CD14-positive monocyte (primary cell): Measurements from ENCODE around the gene ADGRF4. TPM values are rescaled to one million over a fixed set of nuclear protein-coding genes. Genes with fewer than 3 reads are reported as not detected.

Experiments used
- DNase-seq, 3 donors: peaks; one replicate each; pipeline ENCODE4 v3.0.0-alpha.2; 2011 to 2022
- H2AFZ ChIP-seq: 2 replicates; pipeline ENCODE4 v1.6.0; 2012; ENCODE audit warnings: mild to moderate bottlenecking, low read depth, low read length, inconsistent platforms; ENCODE audit not compliant: insufficient read depth, poor library complexity, severe bottlenecking
- H3K27ac ChIP-seq, 2 donors: 1 replicate in 1 of 2; 2 replicates in 1 of 2; pipeline ENCODE4 v1.5.1; 2012 to 2013; ENCODE audit warnings: low read length in 2 of 2, control low read depth in 1 of 2, inconsistent platforms in 1 of 2, low read depth in 1 of 2, mild to moderate bottlenecking in 1 of 2
- H3K27me3 ChIP-seq, 2 donors: one replicate each; pipeline versions ENCODE4 v1.6.0 to v1.6.1; 2011 to 2013; ENCODE audit warnings: low read length in 2 of 2; ENCODE audit not compliant: control insufficient read depth in 2 of 2, insufficient read depth in 2 of 2
- H3K36me3 ChIP-seq, 2 donors: replicated peaks in 1 of 2; 1 replicate in 1 of 2; 2 replicates in 1 of 2; pipeline versions ENCODE4 v1.5.1 to v1.6.1; 2012 to 2013; ENCODE audit warnings: low read length in 2 of 2, control low read depth in 1 of 2, inconsistent platforms in 1 of 2, mild to moderate bottlenecking in 1 of 2; ENCODE audit not compliant: insufficient read depth in 2 of 2, control insufficient read depth in 1 of 2
- H3K4me1 ChIP-seq, 2 donors: 1 replicate in 1 of 2; 2 replicates in 1 of 2; pipeline versions ENCODE4 v1.5.1 to v1.6.1; 2012 to 2013; ENCODE audit warnings: low read length in 2 of 2, control low read depth in 1 of 2, inconsistent platforms in 1 of 2, mild to moderate bottlenecking in 1 of 2, moderate library complexity in 1 of 2; ENCODE audit not compliant: insufficient read depth in 2 of 2, control insufficient read depth in 1 of 2
- H3K4me2 ChIP-seq: replicated peaks from 2 replicates; pipeline ENCODE3; 2012; ENCODE audit warnings: low read length, moderate library complexity, mild to moderate bottlenecking; ENCODE audit not compliant: poor library complexity, severe bottlenecking; ENCODE audit errors: extremely low read depth
- H3K4me3 ChIP-seq, 3 experiments: fragments of 200-600 bp in 1 of 3; sonication (generic) in 1 of 3; replicated peaks in 1 of 3; 1 replicate in 2 of 3; 2 replicates in 1 of 3; pipeline ENCODE4 v1.5.1; 2011 to 2013; ENCODE audit warnings: low read length in 3 of 3, mild to moderate bottlenecking in 3 of 3, control low read depth in 2 of 3, low read depth in 2 of 3, inconsistent platforms in 1 of 3, moderate library complexity in 1 of 3
- H3K79me2 ChIP-seq: 2 replicates; pipeline ENCODE4 v1.6.0; 2012; ENCODE audit warnings: mild to moderate bottlenecking, control low read depth, inconsistent platforms, low read length, moderate library complexity; ENCODE audit not compliant: insufficient read depth
- H3K9ac ChIP-seq: 2 replicates; pipeline ENCODE4 v1.6.0; 2017; ENCODE audit warnings: low read length, mild to moderate bottlenecking; ENCODE audit not compliant: insufficient read depth, poor library complexity, severe bottlenecking
- H3K9me3 ChIP-seq, 2 donors: replicated peaks in 1 of 2; 1 replicate in 1 of 2; 2 replicates in 1 of 2; pipeline versions ENCODE4 v1.5.1 to v1.6.1; 2012 to 2013; ENCODE audit warnings: low read length in 2 of 2, control low read depth in 1 of 2; ENCODE audit not compliant: control insufficient read depth in 1 of 2, insufficient read depth in 1 of 2
- H4K20me1 ChIP-seq: 2 replicates; pipeline ENCODE4 v1.6.0; 2012; ENCODE audit warnings: mild to moderate bottlenecking, low read length, control low read depth, moderate library complexity; ENCODE audit not compliant: insufficient read depth
- H3K27ac Mint-ChIP-seq, 7 donors: one replicate each; pipeline ENCODE4 v1.8.0; 2020; ENCODE audit warnings: mild to moderate bottlenecking in 7 of 7, mixed read lengths in 7 of 7, moderate library complexity in 6 of 7, inconsistent platforms in 2 of 7
- H3K27me3 Mint-ChIP-seq, 3 donors: one replicate each; pipeline ENCODE4 v1.8.0; 2021 to 2022; ENCODE audit warnings: low read depth in 3 of 3, mild to moderate bottlenecking in 3 of 3, mixed read lengths in 3 of 3, moderate library complexity in 3 of 3, inconsistent platforms in 1 of 3
- H3K36me3 Mint-ChIP-seq, 2 donors: one replicate each; pipeline ENCODE4 v1.8.0; 2020; ENCODE audit warnings: mixed read lengths in 2 of 2, inconsistent platforms in 1 of 2, mild to moderate bottlenecking in 1 of 2
- H3K4me1 Mint-ChIP-seq: one replicate; pipeline ENCODE4 v1.8.0; 2020; ENCODE audit warnings: mild to moderate bottlenecking, mixed read lengths
- H3K4me3 Mint-ChIP-seq, 2 donors: one replicate each; pipeline ENCODE4 v1.8.0; 2020; ENCODE audit warnings: mild to moderate bottlenecking in 2 of 2, mixed read lengths in 2 of 2, moderate library complexity in 1 of 2
- H3K9me3 Mint-ChIP-seq, 7 donors: one replicate each; pipeline ENCODE4 v1.8.0; 2020 to 2022; ENCODE audit warnings: mixed read lengths in 7 of 7, mild to moderate bottlenecking in 6 of 7, moderate library complexity in 6 of 7, inconsistent platforms in 2 of 7
- CTCF ChIP-seq: fragments of 200-600 bp; IDR thresholded peaks from one replicate; pipeline ENCODE4 v1.8.0; 2022; ENCODE audit warnings: antibody characterized with exemption, mild to moderate bottlenecking
- WGBS: methylation state at CpG from one replicate; pipeline ENCODE4 v1.1.5; 2013; ENCODE audit warnings: missing lambda C conversion rate; ENCODE audit not compliant: insufficient coverage; 5-methylcytosine and 5-hydroxymethylcytosine counted together
- intact Hi-C, 2 donors: fragments of 100-400 bp; cut with micrococcal nuclease; formaldehyde crosslinking; loops; one replicate each; pipeline versions ENCODE4 v1.15.0 to v1.15.1; 2023
- polyA plus RNA-seq, 3 donors: library from polyadenylated mRNA; depleted of rRNA in 1 of 3; unstranded in 2 of 3; stranded (reverse) in 1 of 3; fragments of 300-500 nt in 2 of 3; fragments of >200 nt in 1 of 3; fragmentation: Illumina TruSeq in 2 of 3; gene quantifications; 1 replicate in 2 of 3; 2 replicates in 1 of 3; pipeline ENCODE4 v1.2.3, GENCODE V29; 2012 to 2021

Gene ADGRF4
- polyA plus RNA-seq, 3 donors: not detected

GRCh38 chr6:47701363-47701762, 3.0 kb downstream of the ADGRF4 start:
- H3K27ac ChIP-seq: no peak overlapping the region
- no peaks in the 10 kb centered on the region for H3K4me1 ChIP-seq
- H3K36me3 ChIP-seq: no peaks in the 10 kb centered on the region
- no peak overlapping the region for H3K4me3 ChIP-seq
- WGBS: 61% methylated on average over 3 of the region's 4 CpGs
- H3K4me1 Mint-ChIP-seq: no peaks in the 10 kb centered on the region
- H2AFZ ChIP-seq: no peak overlapping the region
- H4K20me1 ChIP-seq: no peaks in the 10 kb centered on the region
- H3K36me3 Mint-ChIP-seq: no peaks in the 10 kb centered on the region
- H3K9me3 Mint-ChIP-seq: peaks cover 0 to under 1% (median 0%) of the 10 kb centered on the region in 7 donors
- peaks cover 0 to 2% (median 1%) of the 10 kb centered on the region in 3 donors for H3K27me3 Mint-ChIP-seq
- no peak overlapping the region for H3K27ac Mint-ChIP-seq
- H3K27me3 ChIP-seq: no peaks in the 10 kb centered on the region
- no peaks in the 10 kb centered on the region for H3K9me3 ChIP-seq
- no peaks in the 10 kb centered on the region for H3K79me2 ChIP-seq
- no peak overlapping the region for H3K4me2 ChIP-seq
- H3K9ac ChIP-seq: no peak overlapping the region
- intact Hi-C loops: no loop called here
- TF ChIP-seq CTCF: no peak
- DNase-seq: no peak
- no peak overlapping the region for H3K4me3 Mint-ChIP-seq

GRCh38 chr6:47709160-47709559, 10.8 kb downstream of the ADGRF4 start:
- peaks cover 2% of the 10 kb centered on the region for H3K4me1 Mint-ChIP-seq
- no peak overlapping the region for H3K4me2 ChIP-seq
- H3K27me3 ChIP-seq: no peaks in the 10 kb centered on the region
- TF ChIP-seq CTCF: no peak
- no peak overlapping the region for H2AFZ ChIP-seq
- no peak for DNase-seq
- no peak overlapping the region for H3K27ac Mint-ChIP-seq
- no peak overlapping the region for H3K27ac ChIP-seq
- no peak overlapping the region for H3K4me3 ChIP-seq
- H3K9ac ChIP-seq: no peak overlapping the region
- intact Hi-C loops: no loop called here
- no peaks in the 10 kb centered on the region for H3K36me3 Mint-ChIP-seq
- no CpG with 5 or more reads among the region's 5 CpGs for WGBS
- no peak overlapping the region for H3K4me3 Mint-ChIP-seq
- no peaks in the 10 kb centered on the region for H4K20me1 ChIP-seq
- no peaks in the 10 kb centered on the region for H3K79me2 ChIP-seq
- H3K4me1 ChIP-seq: no peaks in the 10 kb centered on the region
- no peaks in the 10 kb centered on the region for H3K36me3 ChIP-seq
- H3K9me3 Mint-ChIP-seq: peaks cover 0 to 4% (median 2%) of the 10 kb centered on the region in 7 donors
- H3K27me3 Mint-ChIP-seq: peaks cover 2 to 4% (median 2%) of the 10 kb centered on the region in 3 donors
- H3K9me3 ChIP-seq: no peaks in the 10 kb centered on the region
